Mesendoderm (in vitro differentiated cells): ENCODE measurements around the gene TRAF3IP3.

Experiments used
- DNase-seq: peaks from one replicate; pipeline ENCODE4 v3.0.0; 2013
- H2AK5ac ChIP-seq: 2 replicates; pipeline ENCODE4 v1.6.1; 2013; ENCODE audit warnings: low read length, inconsistent platforms
- H2BK120ac ChIP-seq: 2 replicates; pipeline ENCODE4 v1.6.1; 2013; ENCODE audit warnings: low read depth, mild to moderate bottlenecking, low read length, moderate library complexity, mixed read lengths
- H2BK15ac ChIP-seq: replicated peaks from 2 replicates; pipeline ENCODE4 v1.6.1; 2013; ENCODE audit warnings: low read depth, mild to moderate bottlenecking, moderate library complexity
- H2BK5ac ChIP-seq: 2 replicates; pipeline ENCODE4 v1.6.1; 2013; ENCODE audit warnings: low read length, inconsistent platforms
- H3K18ac ChIP-seq: 2 replicates; pipeline ENCODE4 v1.6.1; 2013; ENCODE audit warnings: mild to moderate bottlenecking, low read length, mixed read lengths
- H3K23ac ChIP-seq: one replicate; pipeline ENCODE4 v1.6.1; 2013; ENCODE audit warnings: low read length
- H3K27ac ChIP-seq: 2 replicates; pipeline ENCODE4 v1.5.1; 2013; ENCODE audit warnings: low read depth, mild to moderate bottlenecking, inconsistent platforms, low read length, moderate library complexity
- H3K27me3 ChIP-seq: 2 replicates; pipeline ENCODE4 v1.6.1; 2013; ENCODE audit warnings: low read length, control low read depth, mild to moderate bottlenecking, inconsistent platforms; ENCODE audit not compliant: insufficient read depth, poor library complexity
- H3K36me3 ChIP-seq: 2 replicates; pipeline ENCODE4 v1.6.1; 2013; ENCODE audit warnings: low read length, inconsistent platforms; ENCODE audit not compliant: control insufficient read depth, insufficient read depth
- H3K4ac ChIP-seq: one replicate; pipeline ENCODE4 v1.6.1; 2013; ENCODE audit warnings: low read depth, mild to moderate bottlenecking, low read length, moderate library complexity
- H3K4me1 ChIP-seq: 2 replicates; pipeline ENCODE4 v1.6.1; 2013; ENCODE audit warnings: low read depth, low read length, inconsistent platforms; ENCODE audit not compliant: control insufficient read depth
- H3K4me2 ChIP-seq: 2 replicates; pipeline ENCODE4 v1.6.1; 2013; ENCODE audit warnings: low read length
- H3K4me3 ChIP-seq: 2 replicates; pipeline ENCODE4 v1.5.1; 2013; ENCODE audit warnings: mild to moderate bottlenecking, low read length
- H3K56ac ChIP-seq: one replicate; pipeline ENCODE4 v1.6.1; 2013; ENCODE audit warnings: low read length
- H3K79me1 ChIP-seq: 2 replicates; pipeline ENCODE4 v1.6.1; 2013; ENCODE audit warnings: low read length, inconsistent platforms
- H3K79me2 ChIP-seq: 2 replicates; pipeline ENCODE4 v1.6.1; 2013; ENCODE audit warnings: mild to moderate bottlenecking, low read length; ENCODE audit not compliant: control insufficient read depth, insufficient read depth
- H3K9ac ChIP-seq: 2 replicates; pipeline ENCODE4 v1.6.1; 2013; ENCODE audit warnings: low read length, inconsistent platforms
- H4K5ac ChIP-seq: one replicate; pipeline ENCODE4 v1.6.1; 2013; ENCODE audit warnings: low read length
- H4K8ac ChIP-seq: one replicate; pipeline ENCODE4 v1.6.1; 2013; ENCODE audit warnings: low read depth, mild to moderate bottlenecking, control low read depth, low read length, moderate library complexity
- WGBS: extraction: QIAGEN DNeasy Blood & Tissue Kit; methylation state at CpG from one replicate; pipeline ENCODE4 v1.1.7; 2013; ENCODE audit warnings: low lambda C conversion rate, missing lambda C conversion rate; ENCODE audit not compliant: insufficient coverage; ENCODE audit errors: extremely low coverage; 5-methylcytosine and 5-hydroxymethylcytosine counted together

TRAF3IP3 gene

DNA sequence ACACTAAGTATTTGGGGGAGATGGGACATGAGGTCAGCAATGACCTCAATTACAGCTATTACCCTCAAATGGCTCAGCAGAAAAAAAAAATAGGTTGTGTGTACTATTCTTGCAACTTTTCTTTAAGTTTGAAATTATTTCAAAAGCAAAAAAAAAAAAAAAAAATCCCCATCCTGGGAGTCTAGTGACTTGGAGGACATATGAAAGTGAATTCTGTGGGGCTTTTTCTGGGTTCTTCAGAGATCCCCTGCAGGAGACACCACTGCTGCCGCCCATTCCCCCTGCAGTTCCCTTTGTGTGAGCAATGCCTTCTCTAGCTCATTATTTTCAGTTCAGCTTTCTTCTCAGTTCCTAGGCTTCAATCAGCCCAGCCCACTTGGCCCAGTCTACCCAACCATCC lies 34.5 kb upstream of the TRAF3IP3 start:
- Histone ChIP-seq H3K4ac (no peak overlapping the region), H2AK5ac (no peak overlapping the region), H3K4me3 (no peak overlapping the region)

DNA sequence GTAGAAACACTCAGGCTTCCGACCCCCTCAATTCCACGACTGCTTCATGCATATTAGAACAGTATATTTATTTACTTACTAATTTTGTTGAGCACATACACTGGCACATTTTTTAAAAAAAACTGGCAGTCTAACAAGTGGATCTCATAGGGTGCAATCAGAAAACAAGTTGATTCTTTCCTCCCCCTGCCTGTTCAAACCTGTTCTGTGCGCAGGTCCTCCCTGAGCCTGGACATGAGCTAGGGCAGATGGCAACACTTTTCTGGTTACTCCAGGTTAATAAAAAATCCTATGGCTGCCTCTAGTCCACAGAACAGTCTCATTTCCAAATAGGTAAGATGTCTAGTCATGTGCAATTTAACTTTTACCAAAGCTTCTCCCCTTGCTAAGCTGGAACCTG lies 32.6 kb upstream of the TRAF3IP3 start:
- Histone ChIP-seq H2BK15ac (no peak overlapping the region), H3K27ac (no peak overlapping the region)
- WGBS = no CpG with 5 or more reads among the region's 3 CpGs

More for the DNA sequence above, 34.5 kb upstream of the TRAF3IP3 start:
- no peak overlapping the region for H2BK5ac ChIP-seq
- no peak overlapping the region for H3K9ac ChIP-seq
- no peaks in the 10 kb centered on the region for H3K79me1 ChIP-seq
- no peak overlapping the region for H3K18ac ChIP-seq
- no peaks in the 10 kb centered on the region for H3K4me1 ChIP-seq
- H3K4me2 ChIP-seq = no peak overlapping the region
- H3K56ac ChIP-seq = no peak overlapping the region
- H2BK15ac ChIP-seq = no peak overlapping the region
- no peak for DNase-seq
- no peak overlapping the region for H2BK120ac ChIP-seq
- WGBS = no CpG with 5 or more reads among the region's 1 CpG
- H3K27me3 ChIP-seq = no peaks in the 10 kb centered on the region
- no peaks in the 10 kb centered on the region for H3K79me2 ChIP-seq
- H4K5ac ChIP-seq = no peak overlapping the region
- no peak overlapping the region for H4K8ac ChIP-seq
- no peak overlapping the region for H3K27ac ChIP-seq
- H3K36me3 ChIP-seq = no peaks in the 10 kb centered on the region
- H3K23ac ChIP-seq = no peak overlapping the region

DNA sequence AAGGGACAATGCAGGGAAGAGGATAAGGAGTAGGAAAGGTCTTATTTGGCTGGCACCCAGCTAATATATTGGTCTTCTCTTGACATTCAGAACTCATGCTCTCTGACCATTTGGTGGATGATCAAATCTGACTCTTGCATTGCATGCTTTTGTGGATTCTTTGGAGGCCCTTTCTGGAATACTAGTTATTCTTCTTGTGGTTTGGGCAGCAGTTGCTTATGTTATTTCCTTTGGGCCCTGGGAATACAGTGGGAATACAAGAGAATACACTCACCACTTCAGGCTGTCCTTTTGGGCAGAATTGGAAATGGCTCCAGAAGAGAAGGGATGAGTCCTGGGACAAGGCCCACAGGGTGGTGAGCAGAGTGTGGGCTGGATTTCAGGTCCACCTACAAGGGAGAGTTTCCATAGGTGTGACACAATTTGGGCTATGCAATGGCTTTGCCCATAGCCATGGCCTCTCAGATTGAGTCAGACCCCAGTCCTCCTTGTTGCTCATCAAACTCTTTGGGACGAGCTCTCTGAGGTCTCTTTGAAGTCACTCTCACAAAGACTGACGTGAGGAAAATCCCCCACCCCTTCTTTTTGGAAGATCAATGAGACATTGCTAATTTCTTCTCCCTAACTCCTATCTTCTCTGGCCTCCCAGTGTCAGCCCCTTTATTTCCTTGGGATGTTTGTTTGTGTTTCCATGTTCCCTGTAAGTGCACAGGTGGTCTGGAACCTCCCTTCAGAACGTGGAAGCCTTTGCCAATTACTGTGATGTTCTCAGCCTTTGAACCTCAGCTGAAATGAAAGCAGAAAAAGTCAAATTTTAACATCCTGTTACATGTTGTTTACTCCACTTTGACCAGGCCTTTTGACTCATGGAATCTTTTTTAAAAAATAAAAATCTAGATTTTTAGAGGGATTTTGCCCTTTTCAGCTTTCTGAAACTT lies 31.8 kb upstream of the TRAF3IP3 start:
- no peak for DNase-seq
- Histone ChIP-seq H2BK120ac (no peak overlapping the region), H2BK5ac (no peak overlapping the region), H4K5ac (no peak overlapping the region), H3K27ac (no peak overlapping the region), H4K8ac (no peak overlapping the region), H3K18ac (no peak overlapping the region), H2AK5ac (no peak overlapping the region), H3K4me1 (no peaks in the 10 kb centered on the region), H3K4me3 (no peak overlapping the region), H3K9ac (no peak overlapping the region), H3K79me2 (no peaks in the 10 kb centered on the region), H3K36me3 (no peaks in the 10 kb centered on the region), H3K23ac (no peak overlapping the region), H3K4ac (no peak overlapping the region), H3K79me1 (no peaks in the 10 kb centered on the region), H3K4me2 (no peak overlapping the region), H2BK15ac (no peak overlapping the region), H3K56ac (no peak overlapping the region), H3K27me3 (no peaks in the 10 kb centered on the region)
- WGBS = no CpG with 5 or more reads among the region's 3 CpGs

More for the DNA sequence above, 32.6 kb upstream of the TRAF3IP3 start:
- no peaks in the 10 kb centered on the region for H3K4me1 ChIP-seq
- H2BK5ac ChIP-seq = no peak overlapping the region
- no peaks in the 10 kb centered on the region for H3K79me2 ChIP-seq
- no peak overlapping the region for H3K18ac ChIP-seq
- H2AK5ac ChIP-seq = no peak overlapping the region
- no peak overlapping the region for H3K23ac ChIP-seq
- no peak overlapping the region for H4K8ac ChIP-seq
- H3K9ac ChIP-seq = no peak overlapping the region
- no peak overlapping the region for H3K4me3 ChIP-seq
- no peak overlapping the region for H3K4ac ChIP-seq
- H3K36me3 ChIP-seq = no peaks in the 10 kb centered on the region
- no peak overlapping the region for H4K5ac ChIP-seq
- H2BK120ac ChIP-seq = no peak overlapping the region
- H3K4me2 ChIP-seq = no peak overlapping the region
- DNase-seq = no peak
- no peaks in the 10 kb centered on the region for H3K79me1 ChIP-seq
- no peak overlapping the region for H3K56ac ChIP-seq
- H3K27me3 ChIP-seq = no peaks in the 10 kb centered on the region

DNA sequence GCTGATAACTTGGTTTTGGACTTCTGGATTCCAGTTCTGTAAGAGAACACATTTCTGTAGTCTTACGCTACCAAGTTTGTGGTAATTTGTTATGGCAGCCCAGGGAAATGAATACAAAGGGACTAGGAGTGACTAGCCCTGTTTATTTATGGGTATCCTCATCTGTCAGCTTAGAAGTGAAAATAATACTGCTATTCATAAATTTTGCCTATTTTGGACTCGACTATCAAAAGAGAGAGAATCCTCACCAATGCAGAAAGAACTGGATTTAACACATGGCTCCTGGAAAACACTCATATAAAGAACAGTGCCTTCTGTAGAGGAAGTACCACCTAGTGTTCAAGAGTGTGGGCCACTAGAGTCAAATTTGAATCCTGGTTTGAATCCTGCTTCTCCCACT lies 28.6 kb upstream of the TRAF3IP3 start:
- no peak overlapping the region for H3K23ac ChIP-seq
- H3K27ac ChIP-seq = no peak overlapping the region
- H3K4ac ChIP-seq = no peak overlapping the region
- no peaks in the 10 kb centered on the region for H3K27me3 ChIP-seq
- no peaks in the 10 kb centered on the region for H3K4me1 ChIP-seq
- no peak overlapping the region for H2AK5ac ChIP-seq
- no peak overlapping the region for H3K18ac ChIP-seq
- H2BK120ac ChIP-seq = no peak overlapping the region
- WGBS = no CpG with 5 or more reads among the region's 2 CpGs
- no peak overlapping the region for H2BK15ac ChIP-seq
- H3K4me2 ChIP-seq = no peak overlapping the region
- H3K79me2 ChIP-seq = no peaks in the 10 kb centered on the region
- H3K36me3 ChIP-seq = no peaks in the 10 kb centered on the region
- no peak overlapping the region for H3K56ac ChIP-seq
- H4K5ac ChIP-seq = no peak overlapping the region
- no peak overlapping the region for H3K4me3 ChIP-seq
- no peaks in the 10 kb centered on the region for H3K79me1 ChIP-seq
- H3K9ac ChIP-seq = no peak overlapping the region
- H2BK5ac ChIP-seq = no peak overlapping the region
- H4K8ac ChIP-seq = no peak overlapping the region
- DNase-seq = no peak

DNA sequence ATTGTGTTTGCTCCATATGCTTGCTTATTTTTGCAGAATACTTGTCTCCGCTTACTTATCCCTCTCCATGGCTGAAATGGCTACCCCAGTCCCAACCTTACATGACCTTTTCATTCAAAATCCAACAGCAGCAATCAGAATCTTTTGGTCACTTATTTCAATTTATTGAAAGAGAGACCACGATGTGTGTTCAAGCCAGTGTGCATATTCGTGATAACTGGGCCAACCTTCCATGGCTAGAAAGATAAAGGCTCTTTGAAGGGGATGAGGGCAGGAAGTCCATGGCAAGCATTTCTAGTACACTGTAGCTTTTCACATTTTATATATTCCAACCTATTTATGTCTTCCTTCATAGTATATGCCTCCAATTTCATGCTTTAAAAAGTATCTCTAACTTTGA lies 28.1 kb upstream of the TRAF3IP3 start:
- no peak for DNase-seq
- Histone ChIP-seq H3K4ac (no peak overlapping the region), H3K4me1 (no peaks in the 10 kb centered on the region), H4K8ac (no peak overlapping the region), H3K9ac (no peak overlapping the region), H2BK15ac (no peak overlapping the region), H2BK5ac (no peak overlapping the region), H3K18ac (no peak overlapping the region), H3K56ac (no peak overlapping the region), H2BK120ac (no peak overlapping the region), H3K79me2 (no peaks in the 10 kb centered on the region), H3K4me3 (no peak overlapping the region), H2AK5ac (no peak overlapping the region), H3K23ac (no peak overlapping the region), H3K27ac (no peak overlapping the region), H4K5ac (no peak overlapping the region), H3K79me1 (no peaks in the 10 kb centered on the region), H3K27me3 (no peaks in the 10 kb centered on the region), H3K4me2 (no peak overlapping the region), H3K36me3 (no peaks in the 10 kb centered on the region)
- no CpG with 5 or more reads among the region's 3 CpGs for WGBS
